LNCAP (cell line): ENCODE results near the gene LCE6A.

Experiments used
- CTCF ChIP-seq: fragments of 450-650 bp; IDR thresholded peaks from 2 replicates; pipeline ENCODE4 v1.5.1; 2017; ENCODE audit warnings: mild to moderate bottlenecking

Gene LCE6A

GRCh38 chr1:152861374-152861773, 18.7 kb downstream of the LCE6A start:
- no peak for TF ChIP-seq CTCF

- TF ChIP-seq CTCF, result no peak
These were observed 21.8 kb downstream of the LCE6A start for GRCh38 chr1:152864443-152864842.

GRCh38 chr1:152866321-152866720, 23.7 kb downstream of the LCE6A start:
- no peak for TF ChIP-seq CTCF

GRCh38 chr1:152869808-152870419, 27.3 kb downstream of the LCE6A start:
- peak; percentile 89 for TF ChIP-seq CTCF

GRCh38 chr1:152870831-152871730, 28.4 kb downstream of the LCE6A start:
- TF ChIP-seq CTCF, result peak; percentile 89

GRCh38 chr1:152871731-152872126, 29.1 kb downstream of the LCE6A start:
- TF ChIP-seq CTCF, result no peak

- TF ChIP-seq CTCF, result no peak
These were observed 30.8 kb downstream of the LCE6A start for GRCh38 chr1:152873495-152873894.
